ENCODE results near the gene YPEL2.

DNA sequence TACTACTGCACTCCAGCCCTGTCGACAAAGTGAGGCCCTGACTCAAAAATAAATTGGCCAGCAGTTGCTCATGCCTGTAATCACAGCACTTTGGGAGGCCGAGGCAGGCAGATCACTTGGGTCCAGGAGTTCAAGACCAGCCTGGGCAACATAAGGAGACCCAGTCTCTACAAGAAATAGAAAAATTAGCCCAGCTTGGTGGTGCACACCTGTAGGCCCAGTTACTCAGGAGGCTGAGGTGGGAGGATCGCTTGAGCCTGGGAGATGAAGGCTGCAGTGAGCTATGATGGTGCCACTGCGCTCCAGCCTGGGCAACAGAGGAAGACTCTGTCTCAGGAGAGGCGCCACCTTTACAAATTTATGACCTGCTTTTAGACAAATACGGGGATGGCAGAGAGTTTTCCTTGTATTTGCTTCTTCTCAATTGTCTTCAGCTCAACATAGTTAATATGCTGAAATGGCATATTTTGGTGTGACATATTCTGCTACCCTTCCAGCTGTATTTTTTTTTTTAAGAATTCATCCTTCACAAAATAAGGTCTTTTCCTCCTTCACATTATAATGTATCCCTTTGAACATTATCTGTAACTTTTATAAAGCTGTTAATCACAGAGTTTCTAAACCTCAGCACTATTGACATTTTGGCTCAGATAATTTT is 21.1 kb upstream of the YPEL2 start:
- TF ChIP-seq SAFB2 (CRISPR knock-in tag; IDR thresholded peaks at IDR 0.05; ENCODE audit: borderline replicate concordance, low read depth) = no peak
- TF ChIP-seq, protein P1, sequence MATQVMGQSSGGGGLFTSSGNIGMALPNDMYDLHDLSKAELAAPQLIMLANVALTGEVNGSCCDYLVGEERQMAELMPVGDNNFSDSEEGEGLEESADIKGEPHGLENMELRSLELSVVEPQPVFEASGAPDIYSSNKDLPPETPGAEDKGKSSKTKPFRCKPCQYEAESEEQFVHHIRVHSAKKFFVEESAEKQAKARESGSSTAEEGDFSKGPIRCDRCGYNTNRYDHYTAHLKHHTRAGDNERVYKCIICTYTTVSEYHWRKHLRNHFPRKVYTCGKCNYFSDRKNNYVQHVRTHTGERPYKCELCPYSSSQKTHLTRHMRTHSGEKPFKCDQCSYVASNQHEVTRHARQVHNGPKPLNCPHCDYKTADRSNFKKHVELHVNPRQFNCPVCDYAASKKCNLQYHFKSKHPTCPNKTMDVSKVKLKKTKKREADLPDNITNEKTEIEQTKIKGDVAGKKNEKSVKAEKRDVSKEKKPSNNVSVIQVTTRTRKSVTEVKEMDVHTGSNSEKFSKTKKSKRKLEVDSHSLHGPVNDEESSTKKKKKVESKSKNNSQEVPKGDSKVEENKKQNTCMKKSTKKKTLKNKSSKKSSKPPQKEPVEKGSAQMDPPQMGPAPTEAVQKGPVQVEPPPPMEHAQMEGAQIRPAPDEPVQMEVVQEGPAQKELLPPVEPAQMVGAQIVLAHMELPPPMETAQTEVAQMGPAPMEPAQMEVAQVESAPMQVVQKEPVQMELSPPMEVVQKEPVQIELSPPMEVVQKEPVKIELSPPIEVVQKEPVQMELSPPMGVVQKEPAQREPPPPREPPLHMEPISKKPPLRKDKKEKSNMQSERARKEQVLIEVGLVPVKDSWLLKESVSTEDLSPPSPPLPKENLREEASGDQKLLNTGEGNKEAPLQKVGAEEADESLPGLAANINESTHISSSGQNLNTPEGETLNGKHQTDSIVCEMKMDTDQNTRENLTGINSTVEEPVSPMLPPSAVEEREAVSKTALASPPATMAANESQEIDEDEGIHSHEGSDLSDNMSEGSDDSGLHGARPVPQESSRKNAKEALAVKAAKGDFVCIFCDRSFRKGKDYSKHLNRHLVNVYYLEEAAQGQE (IDR thresholded peaks at IDR 0.05; ENCODE audit: borderline replicate concordance in 1 of 2, low read depth in 1 of 2, low read length in 2 of 2) = no peak
